Stimulated activated naive CD4-positive, alpha-beta T cell treated with Interleukin-2 at 50 U/mL for 16 hours (primary cell): Measurements from ENCODE around the gene IL2RG.

Experiments
- DNase-seq: peaks from one replicate; lab custom pipeline; 2025; lab: John Stamatoyannopoulos, UW

Gene IL2RG

DNA sequence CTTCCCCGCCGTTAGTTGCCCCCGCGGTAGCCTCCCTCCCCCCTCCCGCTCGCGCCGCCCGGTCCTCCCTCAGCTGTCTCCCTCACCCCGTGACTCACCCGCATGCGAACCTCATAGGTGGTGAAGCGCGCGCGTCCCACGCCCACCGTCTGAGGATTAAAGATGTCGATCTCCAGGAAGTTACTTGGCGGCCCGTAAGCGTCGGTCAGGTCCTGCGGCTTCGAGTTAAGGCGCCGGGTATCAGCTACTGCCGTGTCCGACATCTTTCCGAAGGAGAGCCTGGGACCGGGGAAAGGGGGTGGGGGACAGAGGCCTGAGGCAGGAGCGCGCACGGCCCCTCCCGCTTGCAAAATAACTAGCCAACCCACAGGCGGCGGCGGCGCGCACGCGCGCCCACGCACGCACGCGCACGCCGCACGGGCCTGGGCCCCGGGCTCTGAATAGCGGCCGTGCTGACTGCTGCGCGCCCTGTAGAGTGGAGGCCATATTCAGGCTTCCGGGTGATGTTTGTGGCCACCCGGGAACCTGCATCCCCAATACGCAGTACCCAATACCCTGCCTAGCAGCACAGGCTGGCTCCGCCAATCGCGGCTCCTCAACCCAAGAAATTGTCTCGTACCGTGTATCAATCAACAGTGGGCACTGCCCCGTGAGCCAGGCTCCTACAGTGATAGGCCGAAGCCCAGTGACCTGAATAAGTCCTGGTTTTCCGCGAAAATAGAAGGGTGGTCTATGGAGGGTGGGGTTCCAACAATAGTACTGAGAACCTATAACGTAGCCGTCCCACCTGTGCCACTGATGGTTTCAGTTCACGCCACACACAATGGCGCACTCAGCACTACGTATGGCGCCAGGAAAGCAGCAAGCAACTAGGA lies 43.1 kb downstream of the IL2RG start, which contains the start of gene SNX12:
TSS of gene SNX12 (minus strand) at position 291 of the 875 bp plus-strand sequence. CDS start at position 263, 28 bp downstream.
- DNase-seq: peak; percentile 85

DNA sequence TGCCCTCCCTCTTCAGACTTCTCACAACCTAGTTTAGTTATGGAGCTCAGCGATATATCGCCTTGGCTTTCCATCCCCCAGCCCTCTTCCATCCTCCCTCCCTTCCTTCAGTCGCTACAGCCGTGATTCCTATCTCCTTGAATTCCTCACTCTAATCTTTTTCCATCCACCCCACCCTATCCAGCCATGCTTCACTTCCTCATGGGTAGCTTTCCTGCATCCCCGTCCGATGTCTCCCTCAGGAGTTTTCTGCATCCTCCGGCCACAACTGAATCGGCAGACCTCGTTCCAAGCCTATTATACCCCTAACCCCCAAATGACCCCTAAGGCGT lies 43.7 kb downstream of the IL2RG start:
- DNase-seq: no peak

- no peak for DNase-seq
These were observed 44.3 kb downstream of the IL2RG start for GRCh38 chrX:71067089-71067488.

DNA sequence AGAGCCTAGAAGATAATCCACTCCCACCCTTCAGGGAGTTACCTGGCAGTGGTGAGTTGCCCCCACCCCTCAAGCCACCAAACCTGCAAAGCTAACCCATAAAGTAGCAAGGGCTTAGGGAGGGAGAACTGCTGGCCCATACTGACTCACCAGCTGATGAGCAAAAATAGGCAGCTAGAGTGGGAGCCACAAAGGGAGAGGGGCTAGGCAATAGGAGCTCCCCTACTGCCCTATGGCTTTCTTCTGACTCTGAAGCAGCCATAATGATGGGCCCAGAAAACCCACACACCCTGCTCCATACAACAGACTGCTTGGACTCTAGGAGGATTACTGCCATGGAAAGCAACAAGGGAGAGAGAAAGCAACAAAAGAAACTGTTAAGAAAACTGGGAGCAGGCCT lies 51.2 kb downstream of the IL2RG start:
- no peak for DNase-seq

DNA sequence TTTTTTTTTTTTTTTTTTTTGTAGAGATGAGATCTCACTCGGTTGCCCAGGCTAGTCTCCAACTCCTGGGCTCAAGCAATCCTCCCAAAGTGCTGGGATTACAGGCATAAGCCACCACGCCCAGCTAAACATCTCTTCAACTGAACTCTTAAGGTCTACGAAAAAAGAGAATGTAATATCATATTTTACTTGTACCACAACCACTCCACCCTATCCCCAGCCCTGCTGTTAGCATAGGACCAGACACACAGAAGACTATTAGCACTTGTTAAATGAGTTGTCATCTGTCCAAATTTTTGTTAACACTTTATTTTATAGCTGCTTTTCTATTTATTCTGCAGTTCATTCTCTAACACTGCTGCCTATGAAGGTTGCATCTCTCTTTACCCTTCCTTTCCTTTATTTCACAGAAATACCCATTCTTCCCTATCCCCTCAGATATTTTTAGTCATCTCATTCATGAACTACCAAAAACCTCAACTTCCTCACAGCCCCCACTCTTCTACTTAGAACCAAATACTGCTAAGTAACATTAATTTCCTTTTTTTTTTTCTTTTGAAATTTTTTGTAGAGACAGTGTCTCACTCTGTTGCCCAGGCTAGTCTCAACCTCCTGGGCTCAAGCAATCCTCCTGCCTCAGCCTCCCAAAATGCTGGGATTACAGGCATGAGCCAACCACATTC lies 53.4 kb downstream of the IL2RG start:
- DNase-seq: no peak
